Measurements from ENCODE around the gene PEPD. TPM values are rescaled to one million over a fixed set of nuclear protein-coding genes. Genes with fewer than 3 reads are reported as not detected.

The PEPD gene
- total and polyA plus RNA-seq, 10 of the 15 experiments (the other 5 are each of a cell fraction or from before 2014, with no cell fraction given): 1.4 to 52.0 (median 20.2) TPM

DNA sequence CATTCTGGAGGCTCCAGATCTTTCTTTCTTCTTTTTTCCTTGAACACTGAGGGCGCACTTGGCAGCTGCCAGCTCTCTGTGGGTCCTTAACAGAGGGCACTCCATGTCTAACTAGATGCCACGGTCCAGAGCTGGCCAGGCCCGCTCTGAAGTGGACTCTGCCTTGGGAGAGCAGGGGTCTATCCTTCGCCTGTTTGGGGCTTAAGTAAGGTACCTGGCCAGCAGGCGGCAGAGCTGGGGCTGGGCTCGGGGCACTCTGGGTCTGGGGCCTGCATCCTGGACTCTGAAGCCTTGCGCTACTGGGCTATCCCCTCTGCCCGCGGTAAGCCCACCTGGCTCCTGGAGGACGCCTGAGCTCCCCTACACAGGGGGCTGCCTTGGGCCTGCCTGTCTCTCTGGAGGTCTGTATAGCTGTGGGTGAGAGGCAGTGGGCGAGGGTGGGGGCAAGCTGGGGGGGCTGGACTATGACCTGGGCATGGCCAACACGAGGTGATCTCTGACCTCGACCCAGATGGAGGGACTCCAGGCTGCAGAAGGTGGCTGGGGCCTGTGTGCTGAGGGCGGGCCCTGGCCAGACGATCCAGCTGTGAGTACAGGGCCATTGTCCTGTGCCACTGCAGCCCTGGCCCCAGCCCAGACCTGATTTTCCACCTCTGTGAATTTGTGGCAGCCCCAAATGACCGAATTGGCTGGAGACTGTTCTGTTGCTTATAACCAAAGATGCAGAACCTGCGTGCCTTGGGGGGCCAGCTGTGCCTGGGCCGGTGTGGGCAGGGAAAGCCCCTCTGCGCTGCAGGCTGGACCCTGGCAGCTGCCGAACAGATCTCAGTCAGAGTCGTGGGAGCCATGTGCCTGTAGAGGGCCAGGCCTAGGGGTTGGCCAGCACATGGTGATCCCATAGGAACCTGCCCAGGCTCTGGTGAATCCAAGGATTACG, 121.6 kb downstream of the PEPD start:
- 63% methylated on average over 20 of the region's 22 CpGs for WGBS (ENCODE audit: insufficient coverage, insufficient replicate concordance, low lambda C conversion rate, missing lambda C conversion rate)
- Histone ChIP-seq H4K20me1 (ENCODE audit: control insufficient read depth, insufficient read depth) (no peaks in the 10 kb centered on the region), H3K36me3 (ENCODE audit: control insufficient read depth in 2 of 2, insufficient read depth in 2 of 2, low read length in 1 of 2) (no peaks in the 10 kb centered on the region), H3K9ac (ENCODE audit: control insufficient read depth, insufficient read depth, low read length) (no peak overlapping the region), H3K4me2 (ENCODE audit: control insufficient read depth, insufficient read depth) (no peak overlapping the region), H2AFZ (ENCODE audit: control insufficient read depth, low read depth, low read length) (no peak overlapping the region), H3K27ac (ENCODE audit: control insufficient read depth, insufficient read depth) (no peak overlapping the region), H3K79me2 (ENCODE audit: control insufficient read depth, insufficient read depth, low read length) (no peaks in the 10 kb centered on the region), H3K4me1 (ENCODE audit: control insufficient read depth, insufficient read depth, low read length) (no peaks in the 10 kb centered on the region), H3K4me3 (no peak overlapping the region), H3K27me3 (replicated peaks in 1 of 2; ENCODE audit: control insufficient read depth in 2 of 2, insufficient read depth in 2 of 2, low read length in 1 of 2) (no peaks in the 10 kb centered on the region), H3K9me3 (replicated peaks; ENCODE audit: control insufficient read depth, insufficient read depth, low read length) (no peaks in the 10 kb centered on the region)
- in situ Hi-C loops (cut with MboI) (no loop called here), intact Hi-C loops (cut with micrococcal nuclease; ENCODE audit: unreplicated experiment) (no loop called here)
- ChIA-PET RAD21 (ENCODE audit: unreplicated experiment) (no interaction called here), SMC1A (ENCODE audit: uncharacterized antibody, unreplicated experiment) (no interaction called here), POLR2A (no interaction called here), CTCF (interaction anchor here (1.9 kb wide), 1 partner anchor 165 kb away, joined by 6 read pairs; no protein-coding TSS in a partner anchor)
- DNase-seq (ENCODE audit: low read depth, low spot score): no peak
- no TSS peak for BruUV-seq (replicated peaks)
- no peak for ATAC-seq
- FAIRE-seq: no peak
- TF ChIP-seq, protein P1, sequence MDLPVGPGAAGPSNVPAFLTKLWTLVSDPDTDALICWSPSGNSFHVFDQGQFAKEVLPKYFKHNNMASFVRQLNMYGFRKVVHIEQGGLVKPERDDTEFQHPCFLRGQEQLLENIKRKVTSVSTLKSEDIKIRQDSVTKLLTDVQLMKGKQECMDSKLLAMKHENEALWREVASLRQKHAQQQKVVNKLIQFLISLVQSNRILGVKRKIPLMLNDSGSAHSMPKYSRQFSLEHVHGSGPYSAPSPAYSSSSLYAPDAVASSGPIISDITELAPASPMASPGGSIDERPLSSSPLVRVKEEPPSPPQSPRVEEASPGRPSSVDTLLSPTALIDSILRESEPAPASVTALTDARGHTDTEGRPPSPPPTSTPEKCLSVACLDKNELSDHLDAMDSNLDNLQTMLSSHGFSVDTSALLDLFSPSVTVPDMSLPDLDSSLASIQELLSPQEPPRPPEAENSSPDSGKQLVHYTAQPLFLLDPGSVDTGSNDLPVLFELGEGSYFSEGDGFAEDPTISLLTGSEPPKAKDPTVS (IDR thresholded peaks at IDR 0.05; ENCODE audit: low read depth, low read length): no peak
- TF ChIP-seq SIX5 (IDR thresholded peaks at IDR 0.05; ENCODE audit: low read depth, low read length, severe bottlenecking): no peak
- TF ChIP-seq ZNF207 (IDR thresholded peaks at IDR 0.05; ENCODE audit: borderline replicate concordance): no peak
- TF ChIP-seq, protein P2, sequence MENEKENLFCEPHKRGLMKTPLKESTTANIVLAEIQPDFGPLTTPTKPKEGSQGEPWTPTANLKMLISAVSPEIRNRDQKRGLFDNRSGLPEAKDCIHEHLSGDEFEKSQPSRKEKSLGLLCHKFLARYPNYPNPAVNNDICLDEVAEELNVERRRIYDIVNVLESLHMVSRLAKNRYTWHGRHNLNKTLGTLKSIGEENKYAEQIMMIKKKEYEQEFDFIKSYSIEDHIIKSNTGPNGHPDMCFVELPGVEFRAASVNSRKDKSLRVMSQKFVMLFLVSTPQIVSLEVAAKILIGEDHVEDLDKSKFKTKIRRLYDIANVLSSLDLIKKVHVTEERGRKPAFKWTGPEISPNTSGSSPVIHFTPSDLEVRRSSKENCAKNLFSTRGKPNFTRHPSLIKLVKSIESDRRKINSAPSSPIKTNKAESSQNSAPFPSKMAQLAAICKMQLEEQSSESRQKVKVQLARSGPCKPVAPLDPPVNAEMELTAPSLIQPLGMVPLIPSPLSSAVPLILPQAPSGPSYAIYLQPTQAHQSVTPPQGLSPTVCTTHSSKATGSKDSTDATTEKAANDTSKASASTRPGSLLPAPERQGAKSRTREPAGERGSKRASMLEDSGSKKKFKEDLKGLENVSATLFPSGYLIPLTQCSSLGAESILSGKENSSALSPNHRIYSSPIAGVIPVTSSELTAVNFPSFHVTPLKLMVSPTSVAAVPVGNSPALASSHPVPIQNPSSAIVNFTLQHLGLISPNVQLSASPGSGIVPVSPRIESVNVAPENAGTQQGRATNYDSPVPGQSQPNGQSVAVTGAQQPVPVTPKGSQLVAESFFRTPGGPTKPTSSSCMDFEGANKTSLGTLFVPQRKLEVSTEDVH (IDR thresholded peaks at IDR 0.05; ENCODE audit: low read depth, partially characterized antibody): no peak
- no peak for TF ChIP-seq MEF2B (IDR thresholded peaks at IDR 0.05; ENCODE audit: partially characterized antibody, poor library complexity, severe bottlenecking)
- no peak for TF ChIP-seq ZNF384 (IDR thresholded peaks at IDR 0.05; ENCODE audit: borderline replicate concordance, low read depth, low read length)
- no peak for TF ChIP-seq TARDBP (IDR thresholded peaks at IDR 0.05; ENCODE audit: borderline replicate concordance)
- no peak for TF ChIP-seq BACH1 (IDR thresholded peaks at IDR 0.05; ENCODE audit: borderline replicate concordance)
